HCT116 (cell line): ENCODE measurements around the gene HMX1. TPM values are rescaled to one million over a fixed set of nuclear protein-coding genes. Genes with fewer than 3 reads are reported as not detected.

ENCODE experiments used
- ATAC-seq: fragments of 200-7000 bp; cut with Tn5 transposase; 2 replicates; pipeline ENCODE4 v1.9.1; 2020; ENCODE audit warnings: mild to moderate bottlenecking, moderate library complexity
- BruUV-seq: library from RNA; stranded (reverse); fragments of 400-500 nt; replicated peaks from 2 replicates; lab custom pipeline; 2021; lab: Mats Ljungman, UMichigan
- CTCF ChIA-PET: fragments of 300-600 bp; sonication (Branson Sonifier 250); formaldehyde crosslinking; loops from one replicate; lab custom pipeline; 2021; ENCODE audit warnings: antibody characterized with exemption; lab: Charles Lee
- POLR2A ChIA-PET: fragments of 300-600, 350-600 bp; sonication (Branson Sonifier 250); formaldehyde crosslinking; loops from one replicate; lab custom pipeline; 2021; ENCODE audit warnings: antibody characterized with exemption; lab: Charles Lee
- RAD21 ChIA-PET, 2 experiments: fragments of 300-600 bp; sonication (Branson Sonifier 250); formaldehyde crosslinking; loops; one replicate each; lab custom pipeline; 2023; ENCODE audit warnings: low total read pairs in 2 of 2; ENCODE audit not compliant: uncharacterized antibody in 2 of 2, unreplicated experiment in 2 of 2, low non-redundant PET in 1 of 2; lab: Charles Lee
- DNase-seq: peaks from one replicate; pipeline ENCODE4 v3.0.0-alpha.2; 2010; ENCODE audit warnings: low read depth, low spot score
- H2AFZ ChIP-seq: fragments of 200-600 bp; shearing (Covaris generic), sonication (generic); 2 replicates; pipeline ENCODE4 v1.6.1; 2017; ENCODE audit warnings: low read depth, mixed run types, mixed read lengths, antibody characterized with exemption, low read length; ENCODE audit not compliant: poor library complexity, severe bottlenecking
- H3K27ac ChIP-seq: 2 replicates; pipeline ENCODE4 v1.5.1; 2012; ENCODE audit warnings: low read depth, low read length
- H3K27me3 ChIP-seq: fragments of 200-600 bp; sonication (generic); 2 replicates; pipeline ENCODE4 v1.6.1; 2016; ENCODE audit warnings: mixed run types, low read length, mixed read lengths; ENCODE audit not compliant: insufficient read depth
- H3K36me3 ChIP-seq, 2 experiments: fragments of 200-500 bp in 1 of 2; fragments of 200-600 bp in 1 of 2; sonication (Bioruptor generic) in 1 of 2; sonication (generic) in 1 of 2; 2 replicates each; pipeline versions ENCODE4 v1.5.1 to v1.6.1; 2014 to 2016; ENCODE audit warnings: low read length in 2 of 2, inconsistent platforms in 1 of 2, mixed read lengths in 1 of 2, mixed run types in 1 of 2; ENCODE audit not compliant: insufficient read depth in 2 of 2, control insufficient read depth in 1 of 2
- H3K4me1 ChIP-seq, 2 experiments: fragments of 200-600 bp in 1 of 2; sonication (generic) in 1 of 2; 2 replicates each; pipeline versions ENCODE4 v1.5.1 to v1.6.1; 2012 to 2017; ENCODE audit warnings: low read length in 2 of 2, inconsistent platforms in 1 of 2, mild to moderate bottlenecking in 1 of 2, mixed read lengths in 1 of 2, mixed run types in 1 of 2, moderate library complexity in 1 of 2; ENCODE audit not compliant: insufficient read depth in 2 of 2, control insufficient read depth in 1 of 2
- H3K4me2 ChIP-seq: fragments of 200-600 bp; sonication (generic); 2 replicates; pipeline ENCODE4 v1.6.1; 2017; ENCODE audit warnings: mixed run types, low read length, mixed read lengths
- H3K4me3 ChIP-seq, 2 experiments: fragments of 200-600 bp in 1 of 2; sonication (generic) in 1 of 2; replicated peaks in 1 of 2; 2 replicates each; pipeline ENCODE4 v1.5.1; 2011 to 2016; ENCODE audit warnings: low read length in 2 of 2, control low read depth in 1 of 2, low read depth in 1 of 2, mild to moderate bottlenecking in 1 of 2, mixed read lengths in 1 of 2, mixed run types in 1 of 2
- H3K79me2 ChIP-seq: fragments of 200-600 bp; sonication (generic); 2 replicates; pipeline ENCODE4 v1.6.1; 2017; ENCODE audit warnings: mild to moderate bottlenecking, mixed run types, low read length, moderate library complexity, mixed read lengths; ENCODE audit not compliant: insufficient read depth
- H3K9ac ChIP-seq: fragments of 200-600 bp; sonication (generic); 2 replicates; pipeline ENCODE4 v1.6.1; 2016; ENCODE audit warnings: low read length, mixed read lengths
- H3K9me2 ChIP-seq: fragments of 200-600 bp; sonication (generic), shearing (Covaris generic); 2 replicates; pipeline ENCODE4 v1.6.1; 2017; ENCODE audit warnings: mixed run types, mild to moderate bottlenecking, moderate library complexity; ENCODE audit not compliant: insufficient read depth
- H3K9me3 ChIP-seq, 2 experiments: fragments of 200-500 bp in 1 of 2; fragments of 200-600 bp in 1 of 2; sonication (Bioruptor generic) in 1 of 2; sonication (generic) in 1 of 2; 2 replicates each; pipeline ENCODE4 v1.6.1; 2014 to 2017; ENCODE audit warnings: low read length in 2 of 2, mixed read lengths in 2 of 2, inconsistent platforms in 1 of 2, low read depth in 1 of 2, mild to moderate bottlenecking in 1 of 2, mixed run types in 1 of 2, moderate library complexity in 1 of 2; ENCODE audit not compliant: control insufficient read depth in 1 of 2, insufficient read depth in 1 of 2
- H4K20me1 ChIP-seq: fragments of 200-600 bp; sonication (generic), shearing (Covaris generic); 2 replicates; pipeline ENCODE4 v1.6.1; 2017; ENCODE audit warnings: mixed run types, mild to moderate bottlenecking, moderate library complexity; ENCODE audit not compliant: insufficient read depth
- CBX3 ChIP-seq: IDR thresholded peaks from 2 replicates; pipeline ENCODE4 v1.6.1; 2012; ENCODE audit warnings: low read depth
- CEBPB ChIP-seq: IDR thresholded peaks from 2 replicates; pipeline ENCODE4 v1.6.1; 2012; ENCODE audit warnings: low read depth
- EZH2 ChIP-seq: fragments of 200-600 bp; sonication (generic); IDR thresholded peaks from 2 replicates; pipeline ENCODE4 v1.6.1; 2017; ENCODE audit warnings: antibody characterized with exemption, mixed run types
- FOSL1 ChIP-seq: IDR thresholded peaks from 2 replicates; pipeline ENCODE4 v1.6.1; 2012; ENCODE audit warnings: low read depth
- JUND ChIP-seq: IDR thresholded peaks from 2 replicates; pipeline ENCODE4 v1.6.1; 2012
- POLR2AphosphoS5 ChIP-seq: IDR thresholded peaks from 2 replicates; pipeline ENCODE4 v1.6.1; 2011; ENCODE audit warnings: mild to moderate bottlenecking, low read depth, low read length, moderate library complexity
- SIN3A ChIP-seq: IDR thresholded peaks from 2 replicates; pipeline ENCODE4 v1.6.1; 2012; ENCODE audit warnings: low read depth
- SP1 ChIP-seq: IDR thresholded peaks from 2 replicates; pipeline ENCODE4 v1.6.1; 2012; ENCODE audit warnings: low read depth
- SRF ChIP-seq: IDR thresholded peaks from 2 replicates; pipeline ENCODE4 v1.6.1; 2012; ENCODE audit warnings: low read depth
- YY1 ChIP-seq: IDR thresholded peaks from 2 replicates; pipeline ENCODE4 v1.6.1; 2011; ENCODE audit warnings: low read length, low read depth, moderate library complexity, mild to moderate bottlenecking; ENCODE audit not compliant: insufficient replicate concordance; ENCODE audit errors: extremely low read depth
- ZNF274 ChIP-seq: fragments of 200-500 bp; sonication (Bioruptor generic); IDR thresholded peaks from 2 replicates; pipeline ENCODE4 v1.6.1; 2014; ENCODE audit warnings: mild to moderate bottlenecking, low read depth, low read length, inconsistent platforms
- intact Hi-C: fragments of 100-400 bp; cut with micrococcal nuclease; formaldehyde crosslinking; loops from 2 replicates; pipeline ENCODE4 v1.10.0; 2022
- total RNA-seq: library from RNA; stranded (reverse); gene quantifications from one replicate; pipeline ENCODE4 v1.2.1, GENCODE V29; 2021; ENCODE audit not compliant: unreplicated experiment
- TF ChIP-seq, protein P1 (sequence below): IDR thresholded peaks from 2 replicates; pipeline ENCODE4 v1.6.1; 2012; ENCODE audit warnings: low read depth
- TF ChIP-seq, protein P2 (sequence below), 3 experiments: fragments of 200-600 bp in 1 of 3; sonication (generic) in 1 of 3; IDR thresholded peaks in 2 of 3; conservative IDR thresholded peaks in 1 of 3; 2 replicates each; pipeline ENCODE4 v1.5.1; 2012 to 2017; ENCODE audit warnings: low read depth in 2 of 3, low read length in 2 of 3, antibody characterized with exemption in 1 of 3, borderline replicate concordance in 1 of 3, control low read depth in 1 of 3, mild to moderate bottlenecking in 1 of 3, mixed read lengths in 1 of 3, mixed run types in 1 of 3, moderate library complexity in 1 of 3; ENCODE audit not compliant: insufficient read depth in 1 of 3
- TF ChIP-seq, protein P3 (sequence below): IDR thresholded peaks from 2 replicates; pipeline ENCODE4 v1.6.1; 2011; ENCODE audit warnings: mild to moderate bottlenecking, low read length, moderate library complexity; ENCODE audit not compliant: insufficient replicate concordance; ENCODE audit errors: extremely low read depth
- TF ChIP-seq, protein P4 (sequence below): IDR thresholded peaks from 2 replicates; pipeline ENCODE4 v1.6.1; 2012

The HMX1 gene
- total RNA-seq, 1 experiment from 2014 or later = 0.39 TPM

DNA sequence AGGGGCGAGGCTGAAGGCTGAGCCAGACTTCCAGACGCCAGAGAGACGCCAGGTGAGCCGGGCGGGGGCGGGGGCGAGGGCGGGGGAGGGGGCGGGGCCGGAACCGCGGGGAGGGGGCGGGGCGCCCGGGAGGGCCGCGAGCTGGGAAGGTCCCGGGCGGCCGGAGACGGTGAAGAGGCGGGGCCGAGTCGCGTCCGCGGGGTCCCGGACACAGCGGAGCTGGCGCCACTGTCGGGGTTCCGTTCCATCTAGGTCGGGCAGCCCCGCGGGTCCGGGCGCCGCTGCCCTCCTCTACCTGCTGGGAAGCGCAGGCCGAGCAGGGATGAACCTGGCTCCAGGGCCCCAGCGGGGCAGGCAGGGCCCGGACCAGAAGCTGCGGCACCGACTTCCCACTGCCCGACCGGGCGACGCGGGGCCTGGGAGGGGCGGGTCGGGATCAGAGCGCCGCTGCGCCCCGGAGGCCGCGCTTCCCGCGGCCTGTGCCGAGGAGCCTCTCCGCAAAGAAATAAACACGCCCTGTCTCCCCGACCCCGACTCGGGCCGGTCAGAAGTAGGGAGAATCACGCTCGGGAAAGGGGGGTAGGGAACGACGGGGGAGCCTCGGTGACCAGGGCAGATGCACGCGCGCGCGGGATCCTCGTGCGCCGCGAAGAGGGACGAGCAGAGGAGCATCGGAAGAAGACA, 10.6 kb downstream of the HMX1 start:
- no peaks in the 10 kb centered on the region for H4K20me1 ChIP-seq
- no peak overlapping the region for H3K4me3 ChIP-seq
- DNase-seq = no peak
- no peaks in the 10 kb centered on the region for H3K36me3 ChIP-seq
- H3K9me2 ChIP-seq = no peaks in the 10 kb centered on the region
- H3K27ac ChIP-seq = no peak overlapping the region
- CTCF ChIA-PET = no interaction called here
- no peak overlapping the region for H3K9ac ChIP-seq
- POLR2A ChIA-PET = no interaction called here
- BruUV-seq = no TSS peak
- no peak for TF ChIP-seq SRF
- TF ChIP-seq, protein P1, sequence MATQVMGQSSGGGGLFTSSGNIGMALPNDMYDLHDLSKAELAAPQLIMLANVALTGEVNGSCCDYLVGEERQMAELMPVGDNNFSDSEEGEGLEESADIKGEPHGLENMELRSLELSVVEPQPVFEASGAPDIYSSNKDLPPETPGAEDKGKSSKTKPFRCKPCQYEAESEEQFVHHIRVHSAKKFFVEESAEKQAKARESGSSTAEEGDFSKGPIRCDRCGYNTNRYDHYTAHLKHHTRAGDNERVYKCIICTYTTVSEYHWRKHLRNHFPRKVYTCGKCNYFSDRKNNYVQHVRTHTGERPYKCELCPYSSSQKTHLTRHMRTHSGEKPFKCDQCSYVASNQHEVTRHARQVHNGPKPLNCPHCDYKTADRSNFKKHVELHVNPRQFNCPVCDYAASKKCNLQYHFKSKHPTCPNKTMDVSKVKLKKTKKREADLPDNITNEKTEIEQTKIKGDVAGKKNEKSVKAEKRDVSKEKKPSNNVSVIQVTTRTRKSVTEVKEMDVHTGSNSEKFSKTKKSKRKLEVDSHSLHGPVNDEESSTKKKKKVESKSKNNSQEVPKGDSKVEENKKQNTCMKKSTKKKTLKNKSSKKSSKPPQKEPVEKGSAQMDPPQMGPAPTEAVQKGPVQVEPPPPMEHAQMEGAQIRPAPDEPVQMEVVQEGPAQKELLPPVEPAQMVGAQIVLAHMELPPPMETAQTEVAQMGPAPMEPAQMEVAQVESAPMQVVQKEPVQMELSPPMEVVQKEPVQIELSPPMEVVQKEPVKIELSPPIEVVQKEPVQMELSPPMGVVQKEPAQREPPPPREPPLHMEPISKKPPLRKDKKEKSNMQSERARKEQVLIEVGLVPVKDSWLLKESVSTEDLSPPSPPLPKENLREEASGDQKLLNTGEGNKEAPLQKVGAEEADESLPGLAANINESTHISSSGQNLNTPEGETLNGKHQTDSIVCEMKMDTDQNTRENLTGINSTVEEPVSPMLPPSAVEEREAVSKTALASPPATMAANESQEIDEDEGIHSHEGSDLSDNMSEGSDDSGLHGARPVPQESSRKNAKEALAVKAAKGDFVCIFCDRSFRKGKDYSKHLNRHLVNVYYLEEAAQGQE = no peak
- TF ChIP-seq ZNF274 = no peak
- no peak for TF ChIP-seq CEBPB
- TF ChIP-seq JUND = no peak
- TF ChIP-seq, protein P2, sequence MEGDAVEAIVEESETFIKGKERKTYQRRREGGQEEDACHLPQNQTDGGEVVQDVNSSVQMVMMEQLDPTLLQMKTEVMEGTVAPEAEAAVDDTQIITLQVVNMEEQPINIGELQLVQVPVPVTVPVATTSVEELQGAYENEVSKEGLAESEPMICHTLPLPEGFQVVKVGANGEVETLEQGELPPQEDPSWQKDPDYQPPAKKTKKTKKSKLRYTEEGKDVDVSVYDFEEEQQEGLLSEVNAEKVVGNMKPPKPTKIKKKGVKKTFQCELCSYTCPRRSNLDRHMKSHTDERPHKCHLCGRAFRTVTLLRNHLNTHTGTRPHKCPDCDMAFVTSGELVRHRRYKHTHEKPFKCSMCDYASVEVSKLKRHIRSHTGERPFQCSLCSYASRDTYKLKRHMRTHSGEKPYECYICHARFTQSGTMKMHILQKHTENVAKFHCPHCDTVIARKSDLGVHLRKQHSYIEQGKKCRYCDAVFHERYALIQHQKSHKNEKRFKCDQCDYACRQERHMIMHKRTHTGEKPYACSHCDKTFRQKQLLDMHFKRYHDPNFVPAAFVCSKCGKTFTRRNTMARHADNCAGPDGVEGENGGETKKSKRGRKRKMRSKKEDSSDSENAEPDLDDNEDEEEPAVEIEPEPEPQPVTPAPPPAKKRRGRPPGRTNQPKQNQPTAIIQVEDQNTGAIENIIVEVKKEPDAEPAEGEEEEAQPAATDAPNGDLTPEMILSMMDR (IDR thresholded peaks at IDR 0.05 in 2 of 3, conservative IDR thresholded peaks at IDR 0.05 in 1 of 3; ENCODE audit: borderline replicate concordance in 1 of 3, insufficient read depth in 1 of 3, low read depth in 2 of 3, low read length in 2 of 3) = no peak
- no peak for TF ChIP-seq SP1
- no peak for TF ChIP-seq POLR2AphosphoS5
- TF ChIP-seq SIN3A = no peak
- TF ChIP-seq, protein P3, sequence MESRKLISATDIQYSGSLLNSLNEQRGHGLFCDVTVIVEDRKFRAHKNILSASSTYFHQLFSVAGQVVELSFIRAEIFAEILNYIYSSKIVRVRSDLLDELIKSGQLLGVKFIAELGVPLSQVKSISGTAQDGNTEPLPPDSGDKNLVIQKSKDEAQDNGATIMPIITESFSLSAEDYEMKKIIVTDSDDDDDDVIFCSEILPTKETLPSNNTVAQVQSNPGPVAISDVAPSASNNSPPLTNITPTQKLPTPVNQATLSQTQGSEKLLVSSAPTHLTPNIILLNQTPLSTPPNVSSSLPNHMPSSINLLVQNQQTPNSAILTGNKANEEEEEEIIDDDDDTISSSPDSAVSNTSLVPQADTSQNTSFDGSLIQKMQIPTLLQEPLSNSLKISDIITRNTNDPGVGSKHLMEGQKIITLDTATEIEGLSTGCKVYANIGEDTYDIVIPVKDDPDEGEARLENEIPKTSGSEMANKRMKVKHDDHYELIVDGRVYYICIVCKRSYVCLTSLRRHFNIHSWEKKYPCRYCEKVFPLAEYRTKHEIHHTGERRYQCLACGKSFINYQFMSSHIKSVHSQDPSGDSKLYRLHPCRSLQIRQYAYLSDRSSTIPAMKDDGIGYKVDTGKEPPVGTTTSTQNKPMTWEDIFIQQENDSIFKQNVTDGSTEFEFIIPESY = no peak
- no peak for TF ChIP-seq YY1
- TF ChIP-seq FOSL1 = no peak
- no peak for TF ChIP-seq CBX3
- TF ChIP-seq EZH2 = no peak
- TF ChIP-seq, protein P4, sequence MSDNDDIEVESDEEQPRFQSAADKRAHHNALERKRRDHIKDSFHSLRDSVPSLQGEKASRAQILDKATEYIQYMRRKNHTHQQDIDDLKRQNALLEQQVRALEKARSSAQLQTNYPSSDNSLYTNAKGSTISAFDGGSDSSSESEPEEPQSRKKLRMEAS = no peak
- TF ChIP-seq, all 23 proteins: peak for 0
- no peaks in the 10 kb centered on the region for H3K4me1 ChIP-seq
- H2AFZ ChIP-seq = no peak overlapping the region
- intact Hi-C loops = no loop called here
- no peaks in the 10 kb centered on the region for H3K9me3 ChIP-seq
- RAD21 ChIA-PET = no interaction called here
- no peak overlapping the region for H3K4me2 ChIP-seq
- H3K79me2 ChIP-seq = no peaks in the 10 kb centered on the region
- no peak for ATAC-seq
- no peaks in the 10 kb centered on the region for H3K27me3 ChIP-seq
